Measurements from ENCODE around the gene COPZ2. TPM values are rescaled to one million over a fixed set of nuclear protein-coding genes. Genes with fewer than 3 reads are reported as not detected.
A peak's percentile ranks its signal among the peaks of the same experiment; 100 is the strongest.

Gene COPZ2
- total RNA-seq, 2 donors from 2014 or later, result not detected

GRCh38 chr17:48062273-48062672, 24.7 kb upstream of the COPZ2 start:
- H3K36me3 ChIP-seq (ENCODE audit: control insufficient read depth, insufficient read depth, low read length), result peaks cover 85% of the 10 kb centered on the region
- no peaks in the 10 kb centered on the region for H3K9me3 ChIP-seq (ENCODE audit: control insufficient read depth, low read length)
- H3K27me3 ChIP-seq (ENCODE audit: control insufficient read depth, insufficient read depth, low read length, poor library complexity, severe bottlenecking), result no peaks in the 10 kb centered on the region
- no peak for DNase-seq
- no peak overlapping the region for H3K4me3 ChIP-seq (ENCODE audit: low read length)
- no peak overlapping the region for H3K27ac ChIP-seq (ENCODE audit: low read depth, low read length)
- Mint-ChIP-seq H3K27ac (no peak overlapping the region), H3K9me3 (no peaks in the 10 kb centered on the region), H3K4me3 (no peak overlapping the region), H3K27me3 (ENCODE audit: insufficient read depth) (no peaks in the 10 kb centered on the region), H3K4me1 (peaks cover 14% of the 10 kb centered on the region), H3K36me3 (ENCODE audit: low read depth) (peaks cover 75% of the 10 kb centered on the region)
- WGBS, 2 experiments (ENCODE audit: insufficient coverage in 1 of 2, insufficient read length in 1 of 2), result 95 to 97% methylated on average over 7 of the region's 7 CpGs
- TF ChIP-seq, protein P1, sequence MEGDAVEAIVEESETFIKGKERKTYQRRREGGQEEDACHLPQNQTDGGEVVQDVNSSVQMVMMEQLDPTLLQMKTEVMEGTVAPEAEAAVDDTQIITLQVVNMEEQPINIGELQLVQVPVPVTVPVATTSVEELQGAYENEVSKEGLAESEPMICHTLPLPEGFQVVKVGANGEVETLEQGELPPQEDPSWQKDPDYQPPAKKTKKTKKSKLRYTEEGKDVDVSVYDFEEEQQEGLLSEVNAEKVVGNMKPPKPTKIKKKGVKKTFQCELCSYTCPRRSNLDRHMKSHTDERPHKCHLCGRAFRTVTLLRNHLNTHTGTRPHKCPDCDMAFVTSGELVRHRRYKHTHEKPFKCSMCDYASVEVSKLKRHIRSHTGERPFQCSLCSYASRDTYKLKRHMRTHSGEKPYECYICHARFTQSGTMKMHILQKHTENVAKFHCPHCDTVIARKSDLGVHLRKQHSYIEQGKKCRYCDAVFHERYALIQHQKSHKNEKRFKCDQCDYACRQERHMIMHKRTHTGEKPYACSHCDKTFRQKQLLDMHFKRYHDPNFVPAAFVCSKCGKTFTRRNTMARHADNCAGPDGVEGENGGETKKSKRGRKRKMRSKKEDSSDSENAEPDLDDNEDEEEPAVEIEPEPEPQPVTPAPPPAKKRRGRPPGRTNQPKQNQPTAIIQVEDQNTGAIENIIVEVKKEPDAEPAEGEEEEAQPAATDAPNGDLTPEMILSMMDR (conservative IDR thresholded peaks at IDR 0.05), result no peak
- H3K4me1 ChIP-seq (ENCODE audit: control insufficient read depth, insufficient read depth, low read length), result peaks cover 2% of the 10 kb centered on the region
- H3K9ac ChIP-seq (ENCODE audit: extremely low read depth, low read length, poor library complexity, severe bottlenecking), result no peak overlapping the region

- H3K36me3 Mint-ChIP-seq (ENCODE audit: low read depth), result peaks cover 81% of the 10 kb centered on the region
- Histone ChIP-seq H3K27me3 (ENCODE audit: control insufficient read depth, insufficient read depth, low read length, poor library complexity, severe bottlenecking) (no peaks in the 10 kb centered on the region), H3K36me3 (ENCODE audit: control insufficient read depth, insufficient read depth, low read length) (peaks cover 89% of the 10 kb centered on the region), H3K4me1 (ENCODE audit: control insufficient read depth, insufficient read depth, low read length) (peaks cover 7% of the 10 kb centered on the region), H3K4me3 (ENCODE audit: low read length) (no peak overlapping the region), H3K9ac (ENCODE audit: extremely low read depth, low read length, poor library complexity, severe bottlenecking) (no peak overlapping the region), H3K27ac (ENCODE audit: low read depth, low read length) (no peak overlapping the region), H3K9me3 (ENCODE audit: control insufficient read depth, low read length) (no peaks in the 10 kb centered on the region)
- no peak overlapping the region for H3K4me3 Mint-ChIP-seq
- H3K9me3 Mint-ChIP-seq, result no peaks in the 10 kb centered on the region
- no peaks in the 10 kb centered on the region for H3K27me3 Mint-ChIP-seq (ENCODE audit: insufficient read depth)
- no peak for DNase-seq
- TF ChIP-seq, protein P1 (conservative IDR thresholded peaks at IDR 0.05), result no peak
- WGBS, 2 experiments (ENCODE audit: insufficient coverage in 1 of 2, insufficient read length in 1 of 2), result 89 to 95% methylated on average over 4 to 7 of the region's 7 CpGs
- peak overlapping the region; percentile 77 for H3K27ac Mint-ChIP-seq
- H3K4me1 Mint-ChIP-seq, result peaks cover 31% of the 10 kb centered on the region
Observed at GRCh38 chr17:48060249-48060648, 22.7 kb upstream of the COPZ2 start.

DNA sequence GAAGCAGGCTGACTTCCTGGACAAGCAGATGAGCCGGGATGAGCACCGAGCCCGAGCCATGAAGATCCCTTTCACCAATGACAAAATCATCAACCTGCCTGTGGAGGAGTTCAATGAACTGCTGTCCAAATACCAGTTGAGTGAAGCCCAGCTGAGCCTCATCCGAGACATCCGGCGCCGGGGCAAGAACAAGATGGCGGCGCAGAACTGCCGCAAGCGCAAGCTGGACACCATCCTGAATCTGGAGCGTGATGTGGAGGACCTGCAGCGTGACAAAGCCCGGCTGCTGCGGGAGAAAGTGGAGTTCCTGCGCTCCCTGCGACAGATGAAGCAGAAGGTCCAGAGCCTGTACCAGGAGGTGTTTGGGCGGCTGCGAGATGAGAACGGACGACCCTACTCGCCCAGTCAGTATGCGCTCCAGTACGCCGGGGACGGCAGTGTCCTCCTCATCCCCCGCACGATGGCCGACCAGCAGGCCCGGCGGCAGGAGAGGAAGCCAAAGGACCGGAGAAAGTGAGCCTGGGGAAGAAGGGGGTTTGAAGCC, 21.6 kb upstream of the COPZ2 start:
- H3K9me3 Mint-ChIP-seq, result no peaks in the 10 kb centered on the region
- 95 to 96% methylated on average over 32 of the region's 32 CpGs for whole genome bisulfite sequencing, 2 experiments (ENCODE audit: insufficient coverage in 1 of 2, insufficient read length in 1 of 2)
- H3K4me3 Mint-ChIP-seq, result no peak overlapping the region
- TF ChIP-seq, protein P1 (conservative IDR thresholded peaks at IDR 0.05), result no peak
- no peaks in the 10 kb centered on the region for H3K27me3 Mint-ChIP-seq (ENCODE audit: insufficient read depth)
- H3K27ac Mint-ChIP-seq, result peak overlapping the region; percentile 55
- peaks cover 13% of the 10 kb centered on the region for H3K4me1 ChIP-seq (ENCODE audit: control insufficient read depth, insufficient read depth, low read length)
- peaks cover 84% of the 10 kb centered on the region for H3K36me3 ChIP-seq (ENCODE audit: control insufficient read depth, insufficient read depth, low read length)
- no peak overlapping the region for H3K27ac ChIP-seq (ENCODE audit: low read depth, low read length)
- no peak overlapping the region for H3K9ac ChIP-seq (ENCODE audit: extremely low read depth, low read length, poor library complexity, severe bottlenecking)
- H3K4me1 Mint-ChIP-seq, result peaks cover 25% of the 10 kb centered on the region
- no peak overlapping the region for H3K4me3 ChIP-seq (ENCODE audit: low read length)
- H3K9me3 ChIP-seq (ENCODE audit: control insufficient read depth, low read length), result no peaks in the 10 kb centered on the region
- peaks cover 71% of the 10 kb centered on the region for H3K36me3 Mint-ChIP-seq (ENCODE audit: low read depth)
- DNase-seq, result no peak
- no peaks in the 10 kb centered on the region for H3K27me3 ChIP-seq (ENCODE audit: control insufficient read depth, insufficient read depth, low read length, poor library complexity, severe bottlenecking)

Data from endodermal cell (in vitro differentiated cells).